ENCODE results near the gene NLRC3.

- TF ChIP-seq CTCF (IDR thresholded peaks at IDR 0.05) (no peak), GABPA (IDR thresholded peaks at IDR 0.05; ENCODE audit: low read depth) (no peak), TAF1 (IDR thresholded peaks at IDR 0.05; ENCODE audit: borderline replicate concordance, low read depth, low read length) (no peak), POLR2AphosphoS5 (IDR thresholded peaks at IDR 0.05; ENCODE audit: low read depth, low read length) (no peak)
Observed at GRCh38 chr16:3511286-3512180, 65.7 kb downstream of the NLRC3 start.
